NCI-H128 (cell line): Measurements from ENCODE around the gene PEDS1.
"Not testable (repeated sequence)": the region's sequence is repeated elsewhere in the genome, so short reads cannot be mapped to it uniquely, and the experiment has no call there.

Source experiments
- DNase-seq: peaks from one replicate; lab custom pipeline; 2025; ENCODE audit not compliant: unreplicated experiment; lab: John Stamatoyannopoulos, UW

The PEDS1 gene

DNA sequence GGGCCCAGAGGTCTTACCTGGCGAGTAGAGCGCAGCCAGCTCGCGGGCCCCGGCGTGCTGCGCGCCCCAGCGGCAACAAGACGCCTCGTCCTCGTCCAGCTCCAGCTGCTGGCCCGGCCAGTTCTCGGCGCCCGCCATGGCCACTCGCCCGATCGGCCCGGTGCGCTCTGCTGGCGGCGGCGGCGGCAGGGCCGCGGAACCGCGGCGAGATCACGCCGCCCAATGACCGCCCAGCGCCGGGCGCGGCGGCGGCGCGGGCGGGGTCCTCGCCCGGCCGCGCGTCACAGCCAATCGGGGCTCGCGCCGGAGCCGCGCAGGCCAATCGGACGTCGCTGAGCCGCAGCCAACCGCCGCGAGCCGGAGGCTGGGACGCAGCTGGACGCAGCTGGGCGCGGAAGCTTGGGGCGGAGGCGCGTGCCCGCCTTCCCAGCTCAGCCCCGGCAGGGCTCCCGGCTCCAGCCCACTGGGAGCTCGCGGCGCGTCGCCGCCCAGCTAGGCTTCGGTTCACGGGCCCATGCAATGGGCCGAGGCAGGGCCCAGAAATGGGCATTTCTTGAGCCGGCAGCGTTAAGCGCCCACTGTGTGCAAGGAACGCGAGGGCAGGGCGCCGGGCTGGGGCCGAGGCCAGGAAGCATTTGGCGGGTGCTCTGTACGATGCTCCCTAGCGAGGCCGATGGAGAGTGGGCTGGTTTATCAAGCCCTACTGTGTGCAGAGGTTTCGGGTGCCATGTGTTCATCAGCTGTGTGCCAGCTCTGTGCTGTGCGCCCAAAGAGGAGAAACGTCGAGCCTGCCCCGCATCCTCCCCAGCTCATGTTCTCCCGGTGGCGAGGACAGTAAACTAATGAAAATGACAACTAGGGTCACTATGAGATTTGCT lies at the start of gene PEDS1:
Gene PEDS1 (minus strand): TSS at position 224 of the 878 bp plus-strand sequence. CDS start 86 bp downstream, at position 138.
- peak; percentile 79 for DNase-seq

DNA sequence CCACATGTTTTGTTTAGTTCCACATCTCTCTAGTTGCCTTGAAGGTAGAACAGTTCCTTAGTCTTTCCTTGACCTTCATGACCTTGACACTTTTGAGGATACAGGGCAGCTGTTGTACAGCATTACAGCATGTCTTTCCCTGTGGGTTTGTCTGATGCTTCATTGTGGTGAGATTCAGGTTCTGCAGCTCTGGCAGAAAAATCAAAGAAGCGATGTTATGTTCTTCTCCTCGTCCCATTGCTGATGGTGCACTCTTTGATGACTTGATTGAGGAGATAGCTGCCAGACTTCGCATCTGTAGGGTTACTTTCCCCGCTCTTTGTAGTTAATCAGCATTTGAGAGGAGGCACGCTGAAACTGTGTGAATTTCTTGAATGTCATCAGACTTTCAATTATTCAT lies 49.2 kb upstream of the PEDS1 start:
- no peak for DNase-seq

DNA sequence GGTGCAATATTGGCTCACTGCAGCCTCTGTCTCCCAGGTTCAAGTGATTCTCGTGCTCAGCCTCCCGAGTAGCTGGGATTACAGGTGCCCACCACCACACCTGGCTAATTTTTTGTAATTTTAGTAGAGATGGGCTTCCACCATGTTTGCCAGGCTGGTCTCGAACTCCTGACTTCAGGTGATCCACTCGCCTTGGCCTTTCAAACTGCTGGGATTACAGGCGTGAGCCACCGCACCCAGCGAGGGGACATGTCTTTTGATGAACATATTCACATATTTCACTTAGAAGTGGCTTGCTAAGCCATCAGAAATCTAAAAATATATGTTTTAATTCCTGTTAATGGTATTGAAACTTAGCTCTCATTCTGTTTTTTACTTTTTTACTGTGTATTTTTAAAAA lies 48.2 kb upstream of the PEDS1 start:
- DNase-seq, result not testable (repeated sequence)

DNA sequence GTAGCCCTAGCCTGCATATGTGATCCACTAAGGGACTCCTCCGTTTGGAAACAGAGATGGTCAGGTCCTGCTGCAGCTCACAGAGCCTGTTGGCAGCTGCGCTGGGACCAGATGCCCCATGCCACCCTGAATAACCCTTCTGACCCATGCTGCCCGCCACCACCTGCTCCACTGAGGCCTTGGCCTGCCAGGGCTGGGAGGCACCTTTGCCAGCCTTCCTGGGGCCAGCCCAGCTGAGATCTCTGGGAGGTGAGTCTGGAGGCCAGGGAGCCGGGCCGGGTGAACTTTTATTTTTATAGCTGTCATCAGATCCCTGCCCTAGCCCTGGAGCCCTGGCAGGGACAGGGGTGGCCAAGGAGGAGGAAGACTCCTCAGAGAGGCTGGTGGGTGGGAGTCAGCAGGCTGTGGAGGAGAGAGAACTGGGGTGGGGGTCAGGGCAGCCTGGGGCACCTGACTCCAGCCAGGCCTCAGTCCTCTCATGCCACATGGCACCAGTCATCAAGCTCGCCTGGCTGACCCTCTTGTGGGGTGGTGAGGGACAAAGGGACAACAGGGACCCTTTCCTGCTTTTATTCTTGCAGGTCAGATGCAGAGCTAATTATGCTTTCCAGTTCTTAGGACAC lies 47.1 kb upstream of the PEDS1 start:
- DNase-seq, result no peak

DNA sequence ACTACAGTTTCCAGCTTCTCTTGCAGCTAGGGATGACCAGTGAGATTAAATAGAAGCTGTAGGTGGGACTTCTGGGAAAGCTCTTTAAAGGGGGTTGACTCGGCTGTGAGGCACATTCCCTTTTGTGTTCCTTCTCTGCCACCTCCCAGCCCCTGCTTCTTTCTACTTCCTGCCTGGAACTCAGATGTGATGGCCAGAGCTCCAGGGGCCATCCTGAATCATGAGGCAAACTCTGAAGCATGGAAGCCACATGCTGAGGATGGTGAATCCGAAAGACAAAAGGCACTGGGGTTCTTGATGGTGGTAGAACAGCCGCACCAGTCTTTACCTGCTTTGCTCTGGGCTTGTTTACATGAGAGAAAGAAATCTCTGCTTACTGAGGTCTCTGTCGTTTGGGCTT lies 46.2 kb upstream of the PEDS1 start:
- no peak for DNase-seq

DNA sequence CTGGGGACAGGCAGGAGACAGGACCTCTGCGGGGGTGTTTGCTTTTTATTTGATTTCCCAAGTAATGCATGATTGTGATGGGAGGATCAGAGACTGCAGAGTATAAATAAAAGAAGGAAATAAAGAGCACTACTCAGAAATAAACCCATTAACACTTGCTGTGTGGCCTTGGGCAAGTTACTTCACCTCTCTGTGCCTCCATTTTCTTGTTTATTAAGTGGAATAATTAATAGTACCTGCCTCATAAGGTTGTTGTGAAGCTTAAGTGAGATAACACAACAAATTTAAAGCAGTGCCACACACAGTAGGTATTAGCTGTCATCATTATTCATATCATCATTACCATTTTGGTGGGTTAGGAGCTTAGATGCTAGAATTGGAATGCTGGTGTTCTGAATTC lies 45.2 kb upstream of the PEDS1 start:
- no peak for DNase-seq

DNA sequence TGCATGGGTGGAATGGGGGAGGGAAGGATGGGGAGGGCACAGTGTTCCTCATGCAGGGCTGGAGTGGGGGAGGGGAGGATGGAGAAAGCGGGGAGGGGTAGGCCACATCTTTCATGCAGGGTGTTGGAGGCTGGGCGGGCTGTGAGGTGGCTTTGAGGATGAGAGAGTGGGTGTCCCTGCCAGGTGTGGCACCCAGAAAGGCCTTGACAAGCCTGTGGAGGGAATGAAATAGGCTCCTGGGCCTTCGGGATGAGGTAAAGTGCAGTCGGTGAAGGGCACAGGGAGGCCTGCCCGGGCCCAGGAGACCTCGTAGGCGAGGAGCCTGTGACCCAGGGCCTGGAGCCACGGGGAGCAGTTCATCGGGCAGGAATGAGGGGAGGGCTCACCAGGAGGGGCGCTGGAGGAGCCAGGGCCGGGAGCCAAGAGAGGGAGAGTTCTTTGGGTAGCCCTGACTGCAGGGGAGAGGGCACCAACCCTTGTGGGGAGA lies 44.7 kb upstream of the PEDS1 start:
- no peak for DNase-seq

DNA sequence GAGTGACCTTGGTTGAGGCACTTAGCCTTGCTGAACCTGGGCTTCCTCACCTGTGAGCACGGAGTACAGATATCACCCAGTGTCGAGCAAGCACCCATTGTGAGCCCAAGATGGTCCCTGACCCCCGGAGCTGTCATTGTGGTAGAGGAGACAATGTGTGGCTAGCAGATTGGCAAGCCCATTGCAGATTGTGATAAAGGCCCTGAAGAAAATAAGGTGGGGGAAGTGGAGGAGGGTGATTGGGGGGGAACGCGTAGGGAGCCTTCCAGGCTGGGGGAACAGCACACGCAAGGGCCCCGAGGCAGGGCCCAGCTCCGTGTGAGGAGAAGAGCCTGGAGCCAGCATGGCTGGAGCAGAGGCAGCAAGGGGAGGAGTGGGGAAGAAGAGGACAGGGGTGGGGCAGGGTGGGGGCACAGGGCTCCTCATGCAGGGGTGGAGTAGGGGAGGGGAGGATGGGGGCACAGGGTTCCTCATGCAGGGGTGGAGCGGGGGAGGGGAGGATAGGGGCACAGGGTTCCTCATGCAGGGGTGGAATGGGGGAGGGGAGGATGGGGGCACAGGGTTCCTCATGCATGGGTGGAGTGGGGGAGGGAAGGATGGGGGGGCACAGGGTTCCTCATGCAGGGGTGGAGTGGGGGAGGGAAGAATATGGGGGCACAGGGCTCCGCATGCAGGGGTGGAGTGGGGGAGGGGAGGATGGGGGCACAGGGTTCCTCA lies 44.1 kb upstream of the PEDS1 start:
- DNase-seq, result no peak

DNA sequence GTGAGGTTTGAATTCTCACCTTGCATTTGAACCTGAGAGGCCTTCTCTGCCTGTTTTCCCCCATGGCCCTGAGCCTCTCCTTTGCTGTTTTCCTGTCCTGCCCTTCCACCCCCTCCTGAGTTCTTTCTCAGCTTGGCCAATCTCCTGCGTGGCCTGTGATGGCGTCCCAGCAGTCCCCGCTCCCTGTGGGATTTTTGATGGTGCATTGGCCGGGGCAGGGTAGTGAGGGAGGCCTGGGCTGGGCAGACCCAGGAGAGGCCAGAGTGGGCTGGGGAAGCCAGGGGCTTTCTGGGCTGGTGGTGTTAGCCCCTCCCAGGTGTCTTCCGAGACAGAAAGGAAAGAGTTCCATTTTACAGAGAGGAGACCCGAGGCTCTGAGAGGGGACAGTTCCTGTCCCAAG lies 43.4 kb upstream of the PEDS1 start:
- DNase-seq, result no peak

DNA sequence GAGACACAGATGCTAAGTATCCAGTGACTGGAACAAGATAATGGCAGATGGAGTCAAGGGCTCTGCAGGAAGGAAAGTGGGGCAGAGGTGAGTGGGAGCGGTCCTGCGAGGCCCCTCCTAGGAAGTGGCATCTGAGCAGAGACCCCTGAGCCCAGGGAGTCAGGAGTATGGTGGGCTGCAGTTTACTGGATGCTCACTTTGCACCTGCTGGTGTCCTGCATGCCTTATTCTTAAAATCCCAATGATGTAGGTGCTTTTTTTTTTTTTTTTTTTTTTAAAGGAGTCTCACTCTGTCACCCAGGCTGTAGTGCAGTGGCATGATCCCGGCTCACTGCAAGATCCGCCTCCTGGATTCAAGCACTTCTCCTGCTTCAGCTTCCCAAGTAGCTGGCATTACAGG lies 42.7 kb upstream of the PEDS1 start:
- no peak for DNase-seq

DNA sequence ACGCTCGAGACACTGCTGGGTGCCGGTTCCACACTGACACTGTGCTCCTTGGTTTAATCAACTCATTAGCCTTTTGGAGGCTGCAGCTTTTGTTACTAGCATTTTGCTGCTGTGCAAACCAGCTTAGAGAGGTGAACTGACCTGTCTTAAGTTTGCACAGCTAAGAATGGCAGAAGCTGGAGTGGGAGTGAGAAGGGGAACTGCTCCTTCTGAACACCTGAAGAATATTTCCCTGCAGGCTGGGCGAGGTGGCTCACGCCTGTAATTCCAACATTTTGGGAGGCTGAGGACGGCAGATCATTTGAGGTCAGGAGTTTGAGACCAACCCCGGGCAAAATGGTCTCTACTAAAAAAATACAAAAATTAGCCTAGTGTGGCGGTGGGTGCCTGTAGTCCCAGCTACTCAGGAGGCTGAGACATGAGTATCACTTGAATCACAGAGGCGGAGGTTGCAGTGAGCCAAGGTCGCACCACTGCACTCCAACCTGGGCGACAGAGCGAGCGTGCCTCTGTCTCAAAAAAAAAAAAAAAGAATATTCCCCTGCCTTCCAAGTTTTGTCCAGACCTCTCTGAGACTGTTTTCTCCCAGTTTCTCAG lies 42.1 kb upstream of the PEDS1 start:
- no peak for DNase-seq

DNA sequence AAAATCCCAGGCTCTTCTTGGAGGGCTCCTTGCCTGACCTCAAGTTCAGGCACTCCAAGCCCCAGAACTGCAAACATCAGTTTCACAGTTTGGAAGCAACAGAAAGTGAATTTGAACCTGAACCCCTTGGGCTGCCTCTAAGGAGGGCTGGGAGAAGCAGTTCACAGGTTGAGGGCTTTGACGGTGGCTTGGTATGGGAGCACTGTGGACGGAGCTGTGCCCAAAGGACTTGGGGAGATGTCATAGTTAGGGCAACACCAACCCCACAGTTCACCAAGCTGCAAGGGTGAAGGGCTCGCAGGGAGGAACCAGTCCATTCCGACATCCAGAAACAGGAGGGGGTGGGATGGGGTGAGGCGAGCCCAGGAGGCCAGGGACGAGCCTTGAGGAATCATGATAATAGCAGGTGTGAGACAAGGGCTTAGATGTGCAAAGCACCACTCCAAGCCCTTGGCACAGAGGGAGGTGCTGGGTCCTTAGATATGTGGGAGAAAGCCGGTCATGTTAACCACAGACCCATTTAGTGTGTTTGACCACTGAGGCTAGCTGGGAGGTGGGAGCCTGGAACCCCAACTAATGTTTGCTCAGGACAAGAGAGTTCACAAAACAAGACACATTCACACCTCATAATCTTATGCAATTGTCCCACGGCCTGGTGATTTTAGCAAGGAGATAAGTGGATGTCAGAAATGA lies 41.5 kb upstream of the PEDS1 start:
- no peak for DNase-seq

DNA sequence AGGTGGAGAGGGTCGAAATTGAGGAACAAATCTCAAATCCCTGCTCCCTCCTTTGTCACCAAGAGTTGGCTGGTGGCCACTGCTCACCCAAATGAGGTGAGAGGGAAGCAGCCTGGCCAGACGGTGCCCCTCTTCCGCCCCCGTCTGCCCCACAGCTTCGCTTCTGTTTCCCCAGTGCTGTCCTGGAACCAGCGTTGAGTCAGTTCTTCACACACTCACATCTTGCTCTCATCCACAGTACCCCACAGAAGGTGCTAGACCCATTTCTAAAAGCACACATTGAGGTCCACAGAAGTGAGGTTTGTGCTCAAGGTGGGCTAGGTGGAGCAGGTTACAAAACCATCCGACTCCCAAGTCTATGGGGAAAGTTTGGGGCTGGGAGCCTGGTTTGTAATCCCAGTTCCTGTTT lies 40.9 kb upstream of the PEDS1 start:
- DNase-seq, result no peak

DNA sequence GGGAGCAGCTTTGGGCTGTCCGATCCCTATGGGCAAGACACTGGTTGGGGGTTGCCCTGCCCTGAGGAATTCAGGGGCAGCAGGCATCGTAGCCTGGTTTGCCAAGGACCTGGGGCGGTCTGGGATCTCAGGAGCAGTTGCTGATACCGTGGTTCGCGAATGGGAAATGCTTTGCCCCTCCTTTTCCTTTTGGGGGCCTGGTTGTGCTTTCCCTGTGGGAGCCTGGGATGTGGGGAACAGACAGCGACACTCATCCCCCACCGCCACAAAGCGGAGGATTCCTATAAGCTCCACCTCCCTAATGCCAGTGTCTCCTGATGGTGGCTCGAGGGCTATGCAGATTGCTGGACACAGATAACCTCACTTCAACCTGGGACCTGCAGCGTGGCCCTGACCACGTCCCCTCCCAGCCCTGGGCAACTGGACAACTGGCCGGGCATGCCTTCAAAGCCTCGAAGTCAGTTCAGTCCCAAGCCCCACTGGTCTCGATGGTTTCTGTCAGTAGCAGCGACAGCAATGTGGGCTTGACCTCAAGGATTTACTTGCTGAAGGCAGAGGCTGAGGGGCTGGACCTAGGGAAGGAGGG lies 40.4 kb upstream of the PEDS1 start:
- no peak for DNase-seq

DNA sequence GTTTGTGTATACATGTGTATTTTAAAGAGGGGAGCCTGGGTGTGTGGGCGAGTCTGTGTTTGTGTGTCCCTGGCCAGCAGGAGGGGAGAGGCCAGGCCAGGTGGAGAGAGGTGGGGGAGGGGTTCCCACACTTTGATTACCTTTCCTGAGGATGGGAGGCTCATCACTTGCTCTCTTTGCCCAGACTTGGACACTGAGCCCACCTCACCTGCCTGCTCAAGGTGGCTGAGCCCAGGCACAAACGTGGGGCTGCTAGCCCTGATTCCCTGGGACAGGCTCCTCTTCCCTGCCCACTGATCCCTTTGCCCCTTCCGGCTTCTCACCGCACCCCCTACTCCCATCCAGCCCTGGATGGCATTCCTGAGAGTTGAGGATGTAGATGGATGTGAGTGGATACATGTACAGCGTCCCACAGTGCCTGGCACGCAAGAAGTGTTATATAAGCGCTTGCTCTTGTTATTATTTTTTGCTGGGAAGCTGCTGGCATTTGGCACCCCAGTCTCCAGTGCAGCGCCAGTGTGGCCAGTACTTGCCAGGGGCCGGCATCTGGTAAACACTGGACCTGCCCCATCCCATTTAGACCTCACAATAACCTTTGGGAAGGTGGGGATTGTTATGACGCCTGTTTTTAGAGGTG lies 39.8 kb upstream of the PEDS1 start:
- no peak for DNase-seq

DNA sequence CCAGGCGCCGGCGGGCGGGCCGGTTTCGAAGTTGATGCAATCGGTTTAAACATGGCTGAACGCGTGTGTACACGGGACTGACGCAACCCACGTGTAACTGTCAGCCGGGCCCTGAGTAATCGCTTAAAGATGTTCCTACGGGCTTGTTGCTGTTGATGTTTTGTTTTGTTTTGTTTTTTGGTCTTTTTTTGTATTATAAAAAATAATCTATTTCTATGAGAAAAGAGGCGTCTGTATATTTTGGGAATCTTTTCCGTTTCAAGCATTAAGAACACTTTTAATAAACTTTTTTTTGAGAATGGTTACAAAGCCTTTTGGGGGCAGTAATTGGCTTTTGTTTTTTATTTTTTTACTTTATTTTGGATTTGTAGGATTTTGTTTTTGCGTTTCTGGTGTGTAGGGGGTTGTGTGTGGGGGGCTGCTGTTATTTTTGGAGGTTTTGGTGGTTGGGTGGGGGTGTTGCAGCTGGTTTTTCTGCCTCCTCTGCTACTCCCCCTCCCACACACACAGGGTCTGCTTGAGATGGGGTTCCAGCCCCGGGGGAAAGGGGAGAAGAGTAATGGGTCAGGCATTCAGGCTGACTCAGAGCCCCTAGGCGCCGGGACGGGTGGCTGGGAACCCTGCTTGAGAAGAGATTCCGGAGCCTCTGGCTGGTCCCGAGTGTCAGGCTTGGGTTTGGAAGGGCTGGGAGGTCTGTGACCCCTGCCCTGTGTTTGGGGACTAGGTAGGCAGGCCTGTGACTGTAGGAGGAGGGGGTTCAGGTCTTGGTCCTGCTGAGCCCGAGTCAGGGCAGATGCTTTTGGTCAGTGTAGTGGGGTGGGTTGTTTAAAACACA lies 39.1 kb upstream of the PEDS1 start:
- DNase-seq, result peak; percentile 49

DNA sequence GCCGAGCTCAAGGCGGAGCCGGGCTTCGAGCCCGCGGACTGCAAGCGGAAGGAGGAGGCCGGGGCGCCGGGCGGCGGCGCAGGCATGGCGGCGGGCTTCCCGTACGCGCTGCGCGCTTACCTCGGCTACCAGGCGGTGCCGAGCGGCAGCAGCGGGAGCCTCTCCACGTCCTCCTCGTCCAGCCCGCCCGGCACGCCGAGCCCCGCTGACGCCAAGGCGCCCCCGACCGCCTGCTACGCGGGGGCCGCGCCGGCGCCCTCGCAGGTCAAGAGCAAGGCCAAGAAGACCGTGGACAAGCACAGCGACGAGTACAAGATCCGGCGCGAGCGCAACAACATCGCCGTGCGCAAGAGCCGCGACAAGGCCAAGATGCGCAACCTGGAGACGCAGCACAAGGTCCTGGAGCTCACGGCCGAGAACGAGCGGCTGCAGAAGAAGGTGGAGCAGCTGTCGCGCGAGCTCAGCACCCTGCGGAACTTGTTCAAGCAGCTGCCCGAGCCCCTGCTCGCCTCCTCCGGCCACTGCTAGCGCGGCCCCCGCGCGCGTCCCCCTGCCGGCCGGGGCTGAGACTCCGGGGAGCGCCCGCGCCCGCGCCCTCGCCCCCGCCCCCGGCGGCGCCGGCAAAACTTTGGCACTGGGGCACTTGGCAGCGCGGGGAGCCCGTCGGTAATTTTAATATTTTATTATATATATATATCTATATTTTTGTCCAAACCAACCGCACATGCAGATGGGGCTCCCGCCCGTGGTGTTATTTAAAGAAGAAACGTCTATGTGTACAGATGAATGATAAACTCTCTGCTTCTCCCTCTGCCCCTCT lies 38.2 kb upstream of the PEDS1 start:
- DNase-seq, result no peak

DNA sequence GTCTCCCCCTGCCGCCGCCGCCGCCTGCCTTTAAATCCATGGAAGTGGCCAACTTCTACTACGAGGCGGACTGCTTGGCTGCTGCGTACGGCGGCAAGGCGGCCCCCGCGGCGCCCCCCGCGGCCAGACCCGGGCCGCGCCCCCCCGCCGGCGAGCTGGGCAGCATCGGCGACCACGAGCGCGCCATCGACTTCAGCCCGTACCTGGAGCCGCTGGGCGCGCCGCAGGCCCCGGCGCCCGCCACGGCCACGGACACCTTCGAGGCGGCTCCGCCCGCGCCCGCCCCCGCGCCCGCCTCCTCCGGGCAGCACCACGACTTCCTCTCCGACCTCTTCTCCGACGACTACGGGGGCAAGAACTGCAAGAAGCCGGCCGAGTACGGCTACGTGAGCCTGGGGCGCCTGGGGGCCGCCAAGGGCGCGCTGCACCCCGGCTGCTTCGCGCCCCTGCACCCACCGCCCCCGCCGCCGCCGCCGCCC lies 37.6 kb upstream of the PEDS1 start:
- DNase-seq, result no peak
